NT2/D1 (cell line): ENCODE data around the gene WRAP73.

ENCODE experiments used
- YY1 ChIP-seq: IDR thresholded peaks from 2 replicates; pipeline ENCODE4 v1.6.1; 2011; ENCODE audit not compliant: insufficient read length, insufficient read depth
- ZNF274 ChIP-seq: IDR thresholded peaks from 2 replicates; pipeline ENCODE4 v1.6.1; 2011; ENCODE audit warnings: mild to moderate bottlenecking, low read depth, low read length

- no peak for TF ChIP-seq ZNF274
- TF ChIP-seq YY1 = no peak
Observed at GRCh38 chr1:3697104-3697503, 47.2 kb upstream of the WRAP73 start.
